SK-N-SH treated with all-trans-retinoic acid at 6 μM for 48 hours (cell line): Measurements from ENCODE around the gene UBE2Q2.

Experiments used
- CREB5 ChIP-seq: fragments of 250-450 bp; sonication (Bioruptor Pico); IDR thresholded peaks from 2 replicates; pipeline ENCODE4 v1.5.1; 2020; ENCODE audit warnings: low read depth, mild to moderate bottlenecking, moderate library complexity
- CSDC2 ChIP-seq: fragments of 250-450 bp; sonication (Bioruptor Pico); IDR thresholded peaks from 2 replicates; pipeline ENCODE4 v1.5.0; 2020; ENCODE audit warnings: mild to moderate bottlenecking, moderate library complexity
- ESRRG ChIP-seq: fragments of 250-450 bp; sonication (Bioruptor Pico); IDR thresholded peaks from 2 replicates; pipeline ENCODE4 v1.6.1; 2021; ENCODE audit warnings: mild to moderate bottlenecking
- GLIS3 ChIP-seq: fragments of 250-450 bp; sonication (Bioruptor Pico); IDR thresholded peaks from 2 replicates; pipeline ENCODE4 v1.5.0; 2020; ENCODE audit warnings: mild to moderate bottlenecking, moderate library complexity
- PATZ1 ChIP-seq: fragments of 250-450 bp; sonication (Bioruptor Pico); IDR thresholded peaks from 2 replicates; pipeline ENCODE4 v1.8.0; 2020; ENCODE audit warnings: mild to moderate bottlenecking, moderate library complexity, borderline replicate concordance
- TCF4 ChIP-seq: fragments of 250-450 bp; sonication (Bioruptor Pico); IDR thresholded peaks from 2 replicates; pipeline ENCODE4 v1.8.0; 2021; ENCODE audit warnings: mild to moderate bottlenecking, moderate library complexity, borderline replicate concordance
- ZFP30 ChIP-seq: fragments of 450-650 bp; formaldehyde crosslinking; IDR thresholded peaks from 2 replicates; pipeline ENCODE4 v1.5.0; 2022; ENCODE audit warnings: mild to moderate bottlenecking, moderate library complexity
- ZNF70 ChIP-seq: fragments of 450-650 bp; formaldehyde crosslinking; IDR thresholded peaks from 2 replicates; pipeline ENCODE4 v1.5.0; 2020; ENCODE audit warnings: mild to moderate bottlenecking, moderate library complexity
- ZNF8 ChIP-seq: fragments of 450-650 bp; formaldehyde crosslinking; IDR thresholded peaks from 2 replicates; pipeline ENCODE4 v1.5.0; 2020; ENCODE audit warnings: mild to moderate bottlenecking, moderate library complexity

GRCh38 chr15:75844629-75845335 lies 1.5 kb downstream of the UBE2Q2 start:
- TF ChIP-seq ZNF8 (CRISPR knock-in tag) (no peak), ZFP30 (CRISPR knock-in tag) (no peak), CSDC2 (CRISPR knock-in tag) (no peak), GLIS3 (CRISPR knock-in tag) (no peak), ESRRG (no peak), CREB5 (CRISPR knock-in tag) (no peak), PATZ1 (CRISPR knock-in tag) (no peak), TCF4 (CRISPR knock-in tag) (no peak), ZNF70 (CRISPR knock-in tag) (no peak)
